ENCODE data around the gene ALPK1. TPM values are rescaled to one million over a fixed set of nuclear protein-coding genes. Genes with fewer than 3 reads are reported as not detected.

ALPK1 gene
- total RNA-seq, 6 experiments from 2014 or later = 5.8 to 9.0 (median 7.8) TPM

DNA sequence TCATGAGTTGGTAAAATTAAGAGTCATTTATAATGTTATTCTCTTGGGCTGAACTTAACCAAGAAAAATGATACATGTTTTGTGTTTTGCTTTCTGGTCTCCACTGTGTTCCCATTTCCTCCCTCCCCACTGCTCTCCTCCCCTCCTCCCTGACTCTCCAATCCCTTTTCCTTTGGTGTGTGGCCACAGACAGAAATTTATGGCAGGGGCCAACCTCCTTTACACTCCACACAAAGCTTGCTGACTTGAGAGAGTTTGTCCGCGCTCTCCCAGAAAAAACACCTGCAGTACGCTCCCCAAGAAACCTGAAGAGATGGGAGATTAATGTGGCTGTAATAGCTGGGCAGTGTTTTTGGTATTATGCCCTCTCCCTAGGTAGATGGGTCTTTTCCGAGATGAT is 88.9 kb downstream of the ALPK1 start:
- Mint-ChIP-seq H3K27ac (no peak overlapping the region), H3K36me3 (ENCODE audit: low read depth) (no peaks in the 10 kb centered on the region), H3K4me3 (no peak overlapping the region), H3K27me3 (ENCODE audit: insufficient read depth) (no peaks in the 10 kb centered on the region), H3K9me3 (no peaks in the 10 kb centered on the region), H3K4me1 (ENCODE audit: low read depth) (no peaks in the 10 kb centered on the region)
- DNase-seq = no peak
- TF ChIP-seq, protein P1, sequence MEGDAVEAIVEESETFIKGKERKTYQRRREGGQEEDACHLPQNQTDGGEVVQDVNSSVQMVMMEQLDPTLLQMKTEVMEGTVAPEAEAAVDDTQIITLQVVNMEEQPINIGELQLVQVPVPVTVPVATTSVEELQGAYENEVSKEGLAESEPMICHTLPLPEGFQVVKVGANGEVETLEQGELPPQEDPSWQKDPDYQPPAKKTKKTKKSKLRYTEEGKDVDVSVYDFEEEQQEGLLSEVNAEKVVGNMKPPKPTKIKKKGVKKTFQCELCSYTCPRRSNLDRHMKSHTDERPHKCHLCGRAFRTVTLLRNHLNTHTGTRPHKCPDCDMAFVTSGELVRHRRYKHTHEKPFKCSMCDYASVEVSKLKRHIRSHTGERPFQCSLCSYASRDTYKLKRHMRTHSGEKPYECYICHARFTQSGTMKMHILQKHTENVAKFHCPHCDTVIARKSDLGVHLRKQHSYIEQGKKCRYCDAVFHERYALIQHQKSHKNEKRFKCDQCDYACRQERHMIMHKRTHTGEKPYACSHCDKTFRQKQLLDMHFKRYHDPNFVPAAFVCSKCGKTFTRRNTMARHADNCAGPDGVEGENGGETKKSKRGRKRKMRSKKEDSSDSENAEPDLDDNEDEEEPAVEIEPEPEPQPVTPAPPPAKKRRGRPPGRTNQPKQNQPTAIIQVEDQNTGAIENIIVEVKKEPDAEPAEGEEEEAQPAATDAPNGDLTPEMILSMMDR (IDR thresholded peaks at IDR 0.05) = no peak

DNA sequence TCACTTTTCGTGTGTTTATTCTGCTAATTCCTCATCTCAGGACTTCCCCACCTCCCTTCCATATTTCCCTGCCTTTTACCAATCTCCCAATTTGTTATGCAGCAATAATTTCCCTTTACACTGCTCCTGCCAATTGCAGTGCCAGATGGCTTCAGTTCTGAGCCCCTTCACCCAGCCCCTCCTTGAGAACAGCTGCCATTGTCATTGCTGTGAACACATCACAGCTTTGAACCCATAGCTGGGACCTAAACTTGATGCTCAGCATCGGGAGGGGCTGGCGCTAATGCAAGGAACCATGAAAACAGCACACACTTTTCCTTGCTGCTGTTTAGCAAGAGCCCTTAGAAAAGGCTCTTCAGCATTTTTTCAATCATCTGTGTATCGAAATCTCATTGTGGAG is 104.9 kb downstream of the ALPK1 start:
- TF ChIP-seq, protein P1 (IDR thresholded peaks at IDR 0.05) = no peak
- H3K4me3 Mint-ChIP-seq = no peak overlapping the region
- H3K27me3 Mint-ChIP-seq (ENCODE audit: insufficient read depth) = no peaks in the 10 kb centered on the region; the same call in 1 of the 2 replicates
- no peaks in the 10 kb centered on the region; the same call in 1 of the 2 replicates for H3K36me3 Mint-ChIP-seq (ENCODE audit: low read depth)
- H3K27ac Mint-ChIP-seq = no peak overlapping the region
- DNase-seq = no peak
- no peaks in the 10 kb centered on the region for H3K9me3 Mint-ChIP-seq
- peaks cover 14% of the 10 kb centered on the region; the same call in 1 of the 2 replicates for H3K4me1 Mint-ChIP-seq (ENCODE audit: low read depth)

DNA sequence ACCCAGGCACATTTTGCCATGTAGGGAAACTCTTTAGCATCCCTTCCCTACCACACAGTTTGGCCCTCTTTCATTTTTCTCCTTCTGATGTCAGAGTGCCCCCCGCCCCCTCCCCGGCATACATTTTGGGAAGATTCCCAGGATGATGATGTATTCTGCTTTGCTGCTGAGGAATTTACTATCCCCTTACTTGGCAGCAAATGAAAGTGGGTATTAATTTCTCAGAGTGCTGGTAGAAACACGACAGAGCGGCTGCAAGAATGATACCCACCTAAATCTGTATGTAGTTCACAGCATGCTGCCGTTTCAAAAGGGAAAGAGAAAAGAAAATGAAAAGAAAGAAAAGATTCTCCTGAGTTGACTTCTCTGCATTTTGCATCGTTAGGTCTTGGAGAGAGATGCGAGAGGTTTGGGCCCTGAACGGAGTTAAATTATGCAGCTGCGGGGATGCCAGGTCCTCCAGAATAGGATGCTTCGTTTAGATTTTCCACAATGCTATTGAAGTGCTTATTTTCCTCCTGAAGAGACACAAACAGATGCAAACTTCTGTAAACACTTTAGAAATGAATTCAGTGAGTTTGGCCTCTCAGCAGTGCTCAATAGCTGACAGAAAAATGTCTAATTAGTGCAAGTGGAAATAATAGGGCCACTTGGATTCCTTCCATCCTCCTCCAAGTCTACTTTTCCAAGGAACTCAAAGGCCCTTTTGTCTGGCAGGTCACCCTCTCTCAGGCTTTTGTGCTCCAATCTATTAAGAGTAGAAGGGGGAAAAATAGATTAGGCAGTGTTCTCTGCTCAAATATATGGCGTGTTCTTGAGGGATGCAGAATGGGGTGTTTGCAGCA is 106.2 kb downstream of the ALPK1 start:
- no peak overlapping the region for H3K27ac Mint-ChIP-seq
- DNase-seq = no peak
- H3K36me3 Mint-ChIP-seq (ENCODE audit: low read depth) = no peaks in the 10 kb centered on the region; the same call in 1 of the 2 replicates

DNA sequence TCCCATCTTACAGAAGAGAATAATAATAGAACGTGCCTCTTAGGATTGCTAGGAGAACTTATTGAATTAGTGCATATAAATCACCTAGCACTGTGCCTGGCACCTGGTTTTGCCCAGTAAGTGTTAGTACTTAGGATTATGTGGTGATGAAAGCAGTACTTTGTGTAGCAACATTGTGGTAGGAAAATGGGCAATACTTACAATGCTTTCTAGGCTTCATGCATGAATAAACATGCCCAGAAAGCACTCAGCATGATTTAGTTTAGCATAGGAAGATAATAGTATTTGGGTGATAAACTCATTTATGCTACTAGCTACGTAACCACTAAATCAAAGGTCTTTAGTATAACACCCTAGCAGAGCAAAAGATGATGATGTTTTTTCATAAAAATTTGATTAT is 113.2 kb downstream of the ALPK1 start:
- Mint-ChIP-seq H3K9me3 (no peaks in the 10 kb centered on the region), H3K36me3 (ENCODE audit: low read depth) (no peaks in the 10 kb centered on the region), H3K27ac (no peak overlapping the region), H3K27me3 (ENCODE audit: insufficient read depth) (no peaks in the 10 kb centered on the region), H3K4me1 (ENCODE audit: low read depth) (no peaks in the 10 kb centered on the region), H3K4me3 (no peak overlapping the region)
- DNase-seq = no peak
- TF ChIP-seq, protein P1 (IDR thresholded peaks at IDR 0.05) = no peak

More for the DNA sequence above, 106.2 kb downstream of the ALPK1 start:
- Mint-ChIP-seq H3K4me1 (ENCODE audit: low read depth) (peaks cover 14% of the 10 kb centered on the region; the same call in 1 of the 2 replicates), H3K9me3 (no peaks in the 10 kb centered on the region), H3K4me3 (no peak overlapping the region; the same call in 1 of the 2 replicates), H3K27me3 (ENCODE audit: insufficient read depth) (no peaks in the 10 kb centered on the region; the same call in 1 of the 2 replicates)
- TF ChIP-seq, protein P1 (IDR thresholded peaks at IDR 0.05) = no peak

DNA sequence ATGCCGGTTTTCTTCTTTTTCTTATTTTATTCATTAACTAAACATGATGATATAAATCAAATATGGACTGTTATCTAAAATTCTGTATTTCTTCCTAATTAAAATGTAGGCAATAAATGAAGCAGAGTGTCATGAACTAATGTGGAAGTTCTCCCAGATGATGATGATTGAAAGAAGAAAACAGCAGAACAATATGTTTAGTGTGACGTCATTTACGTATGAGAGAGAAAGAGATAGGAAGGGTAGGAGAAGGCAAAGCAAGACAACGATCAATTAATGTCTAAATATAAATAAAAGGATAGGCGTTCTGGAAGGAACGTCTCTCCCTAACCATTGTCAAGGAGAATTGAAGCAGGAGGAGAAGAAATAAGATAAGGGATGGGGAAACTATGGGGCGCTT is 113.6 kb downstream of the ALPK1 start:
- no peak for DNase-seq
- H3K4me1 Mint-ChIP-seq (ENCODE audit: low read depth) = no peaks in the 10 kb centered on the region
- no peaks in the 10 kb centered on the region for H3K36me3 Mint-ChIP-seq (ENCODE audit: low read depth)
- H3K4me3 Mint-ChIP-seq = no peak overlapping the region
- H3K27ac Mint-ChIP-seq = no peak overlapping the region
- no peaks in the 10 kb centered on the region for H3K27me3 Mint-ChIP-seq (ENCODE audit: insufficient read depth)
- TF ChIP-seq, protein P1 (IDR thresholded peaks at IDR 0.05) = no peak
- no peaks in the 10 kb centered on the region for H3K9me3 Mint-ChIP-seq

Data from HFFc6 (cell line).